ENCODE data around the gene AKIRIN1. TPM values are rescaled to one million over a fixed set of nuclear protein-coding genes. Genes with fewer than 3 reads are reported as not detected.
"Not testable (repeated sequence)": the region's sequence is repeated elsewhere in the genome, so short reads cannot be mapped to it uniquely, and the experiment has no call there.

The AKIRIN1 gene
- total RNA-seq, 1 experiment from 2014 or later, result 42.9 TPM

DNA sequence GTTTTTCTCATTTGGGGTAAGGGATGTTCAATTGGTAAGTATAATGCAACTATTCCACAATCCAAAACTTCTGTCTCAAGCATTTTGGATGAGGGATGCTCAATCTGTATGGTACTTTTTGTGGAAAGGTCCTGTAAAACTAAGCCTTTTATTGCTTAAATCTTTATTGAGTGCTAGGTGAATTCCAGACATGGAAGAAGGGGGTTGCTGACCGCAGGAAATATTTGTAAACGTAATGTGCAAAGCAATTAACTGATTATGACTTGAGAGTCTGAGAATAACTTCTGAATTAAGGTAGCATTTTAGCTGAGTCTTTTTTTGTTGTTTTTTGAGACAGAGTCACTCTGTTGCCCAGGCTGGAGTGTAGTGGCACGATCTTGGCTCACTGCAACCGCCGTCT lies 3.1 kb downstream of the AKIRIN1 start:
- no peak for DNase-seq (ENCODE audit: low read depth)

DNA sequence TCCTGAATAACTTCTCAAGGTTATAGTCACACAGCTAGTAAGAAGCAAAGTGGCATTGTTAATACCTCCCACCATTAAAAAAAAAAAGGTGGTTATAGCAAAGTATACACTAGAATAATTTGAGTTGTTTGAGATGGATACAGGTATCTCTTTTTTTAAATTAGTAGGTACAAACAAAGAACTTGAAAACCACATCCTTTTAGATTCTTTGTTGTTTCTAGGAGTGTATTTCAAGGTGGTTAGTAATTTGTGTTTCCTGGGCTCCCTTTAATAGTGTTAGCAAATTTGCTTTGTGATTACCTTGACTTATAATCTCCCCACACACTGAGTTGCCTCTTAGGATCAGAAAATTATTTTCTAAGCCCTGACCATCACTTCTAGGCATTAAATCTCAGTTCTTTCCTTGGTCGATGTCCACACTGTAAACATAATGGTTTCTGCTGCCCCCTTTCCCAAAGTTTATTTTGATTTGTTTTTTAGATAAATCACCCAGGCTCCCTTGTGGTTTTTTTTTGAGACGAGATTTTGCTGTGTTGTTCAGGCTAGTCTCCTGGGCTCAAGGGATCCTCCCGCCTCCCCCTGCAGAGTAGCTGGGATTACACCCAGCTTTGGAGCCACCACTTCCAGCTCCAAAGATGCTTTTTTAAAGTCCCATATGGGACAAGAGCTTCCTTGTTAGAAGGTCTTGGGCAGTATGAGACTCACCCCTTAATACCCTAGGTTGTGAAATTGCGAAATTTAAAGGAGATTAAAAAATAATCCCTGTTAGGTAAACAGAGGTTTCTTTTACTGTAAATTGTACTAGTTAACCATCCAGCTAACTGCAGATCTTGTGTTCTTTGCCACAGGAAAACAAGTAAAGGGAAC lies 6.2 kb downstream of the AKIRIN1 start:
- DNase-seq (ENCODE audit: low read depth), result no peak

DNA sequence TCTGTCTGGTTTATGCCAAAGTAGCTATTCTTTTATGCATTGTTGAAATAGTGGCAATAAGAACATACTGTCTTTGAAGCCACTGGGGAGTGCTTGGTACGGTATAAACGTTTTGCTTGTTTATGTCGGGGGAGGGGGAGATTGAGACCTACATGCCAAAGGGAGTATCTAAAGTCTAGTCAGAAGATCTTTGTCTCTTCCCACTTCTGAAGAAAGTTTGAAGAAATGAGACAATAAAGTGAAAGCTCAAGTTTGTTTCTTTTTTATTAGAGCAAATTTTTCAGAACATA lies 6.8 kb downstream of the AKIRIN1 start:
- no peak for DNase-seq (ENCODE audit: low read depth)

DNA sequence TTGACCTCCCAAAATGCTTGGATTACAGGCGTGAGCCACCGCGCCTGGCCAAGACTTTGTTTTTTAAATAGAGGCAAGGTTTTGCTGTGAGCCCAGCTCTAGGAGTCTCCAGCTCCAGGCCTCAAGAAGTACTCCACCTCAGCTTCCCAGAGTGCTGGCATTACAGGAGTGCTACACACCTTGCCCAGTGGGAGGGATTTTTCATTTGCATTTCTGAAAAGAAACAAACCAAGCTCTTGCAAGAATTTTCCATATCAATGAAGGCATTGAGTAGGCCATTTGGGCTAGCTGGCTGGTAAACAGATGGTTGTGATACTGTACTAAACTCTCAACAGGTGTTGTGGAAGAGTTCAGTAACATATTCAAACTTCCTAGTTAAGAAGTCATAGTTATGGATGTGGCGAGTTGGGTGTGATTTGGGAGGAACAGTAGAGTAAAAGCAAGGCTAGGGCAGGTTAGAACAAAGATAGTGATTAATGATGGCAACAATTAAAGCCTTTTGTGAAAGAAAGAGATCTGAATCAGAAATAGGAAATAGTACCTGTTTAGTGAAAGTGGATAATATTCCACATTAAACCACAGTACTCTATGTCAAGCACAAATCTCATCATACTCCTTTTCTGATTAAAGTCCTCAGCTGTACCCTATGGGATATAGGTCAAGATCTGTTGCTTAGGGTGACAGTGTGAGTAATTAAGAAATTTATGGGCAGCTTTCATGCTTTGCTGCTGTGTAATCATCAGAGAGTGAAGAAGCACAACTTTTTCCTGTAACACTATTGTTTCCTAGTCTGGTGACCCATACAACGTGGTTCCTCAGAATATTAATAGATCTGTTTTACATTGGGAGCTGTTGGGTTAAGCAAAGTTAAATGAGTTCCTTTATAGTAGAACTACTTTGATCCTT lies 10.7 kb downstream of the AKIRIN1 start:
- no peak for DNase-seq (ENCODE audit: low read depth)

- DNase-seq (ENCODE audit: low read depth), result no peak
Measured at GRCh38 chr1:39003281-39003680, 12.2 kb downstream of the AKIRIN1 start.

DNA sequence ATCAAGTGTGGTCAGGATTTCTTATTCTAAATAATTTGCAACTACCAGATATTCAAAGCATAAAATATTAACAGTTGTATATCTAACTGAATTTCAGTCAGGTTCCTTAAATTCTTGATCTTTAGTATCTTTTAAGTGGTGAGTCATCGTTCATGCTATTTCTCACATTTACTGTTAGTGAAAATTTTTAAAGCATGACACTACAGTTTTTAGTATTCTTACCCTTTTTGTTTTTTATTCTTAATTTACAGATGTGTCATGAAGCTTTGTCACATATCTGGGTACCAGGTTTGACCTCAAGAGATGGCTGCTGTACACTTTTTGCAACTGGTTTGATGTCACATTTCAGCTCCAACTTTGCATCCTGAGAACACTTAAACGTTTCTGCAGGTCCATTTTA lies 12.7 kb downstream of the AKIRIN1 start:
- DNase-seq (ENCODE audit: low read depth), result no peak

DNA sequence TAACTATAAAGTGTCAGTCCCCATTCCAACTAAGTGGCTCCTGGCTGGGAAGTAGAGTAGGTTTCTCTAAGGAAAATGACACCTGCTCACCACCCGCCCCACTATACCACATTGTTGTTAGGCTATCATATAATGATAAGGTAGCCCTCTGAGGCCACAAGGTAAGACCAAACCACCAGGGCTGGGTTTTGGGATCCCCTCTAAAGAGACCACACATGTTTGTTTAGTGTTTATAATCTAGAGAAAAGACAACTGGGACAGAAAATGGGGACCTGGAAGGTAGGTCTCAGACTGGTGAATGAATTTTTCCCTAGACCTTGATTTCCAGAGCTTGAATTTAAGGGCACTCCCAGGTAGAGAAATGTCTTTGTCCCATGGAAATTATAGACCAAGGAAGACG lies 15.2 kb downstream of the AKIRIN1 start:
- no peak for DNase-seq (ENCODE audit: low read depth)

DNA sequence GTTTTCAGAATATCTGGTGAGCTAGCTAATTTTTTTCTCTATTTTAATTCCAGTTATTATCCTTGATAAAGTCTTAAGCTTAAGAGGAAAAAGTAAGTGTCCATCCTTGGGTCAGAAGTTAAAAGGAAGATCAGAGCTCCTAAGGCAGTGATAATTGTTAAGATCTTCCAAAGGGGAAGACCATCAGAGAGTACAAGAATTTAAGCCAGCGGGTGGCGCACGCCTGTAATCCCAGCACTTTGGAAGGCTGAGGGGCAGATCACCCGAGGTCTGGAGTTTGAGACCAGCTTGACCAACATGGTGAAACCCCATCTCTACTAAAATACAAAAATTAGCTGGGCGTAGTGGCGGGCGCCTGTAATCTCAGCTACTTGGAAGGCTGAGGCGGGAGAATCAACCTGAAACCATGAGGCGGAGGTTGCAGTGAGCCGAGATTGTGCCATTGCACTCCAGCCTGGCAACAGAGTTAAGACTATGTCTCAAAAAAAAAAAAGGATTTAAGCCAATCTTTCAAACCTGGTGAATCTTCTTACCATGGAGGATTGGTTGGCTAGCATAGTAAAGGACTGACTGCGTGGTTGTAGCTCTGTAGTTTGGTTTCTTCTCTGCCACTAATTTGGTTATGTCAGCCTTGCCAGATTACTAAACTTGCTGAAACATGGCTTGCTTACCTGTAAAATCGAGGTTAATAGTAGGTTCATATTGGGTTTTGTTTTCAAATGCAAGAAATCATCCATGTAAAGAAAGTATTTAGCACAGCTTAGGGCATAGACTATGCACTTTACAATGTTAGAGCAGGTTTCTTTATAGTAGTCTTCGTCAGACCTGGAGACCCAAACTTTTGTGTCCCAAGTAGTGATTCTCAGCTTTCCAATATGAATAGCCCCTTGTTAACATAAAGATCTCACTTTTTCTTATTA lies 15.9 kb downstream of the AKIRIN1 start:
- no peak for DNase-seq (ENCODE audit: low read depth)

- DNase-seq (ENCODE audit: low read depth), result not testable (repeated sequence)
Measured at GRCh38 chr1:39014956-39015355, 23.9 kb downstream of the AKIRIN1 start.

DNA sequence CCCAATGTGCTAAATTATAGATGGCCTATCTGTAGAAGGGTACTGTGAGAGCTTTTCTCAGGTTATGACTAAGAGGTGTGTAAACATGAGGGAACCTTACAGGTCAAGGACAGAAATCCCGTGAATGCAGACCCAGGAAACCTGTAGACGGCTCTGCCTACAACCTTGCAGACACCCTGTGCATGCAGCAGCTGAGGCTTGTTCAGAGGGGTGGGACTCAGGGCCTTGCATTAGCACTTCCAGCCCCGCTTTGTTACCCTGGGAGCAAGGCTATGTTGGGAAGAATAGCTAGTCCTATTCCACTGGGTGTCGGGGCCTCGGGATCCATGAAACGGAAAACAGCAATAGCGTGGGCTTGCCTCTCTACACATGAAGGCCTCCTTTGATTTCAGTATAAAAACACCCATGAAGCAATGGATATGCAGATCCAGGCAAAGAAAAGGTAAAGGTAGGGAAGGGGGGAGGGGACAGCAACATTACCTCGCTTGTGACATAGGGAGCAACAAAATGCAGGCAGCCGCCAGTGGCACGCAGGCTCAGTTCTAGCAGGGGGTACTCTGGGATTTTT lies 25.6 kb downstream of the AKIRIN1 start:
- DNase-seq (ENCODE audit: low read depth), result no peak

DNA sequence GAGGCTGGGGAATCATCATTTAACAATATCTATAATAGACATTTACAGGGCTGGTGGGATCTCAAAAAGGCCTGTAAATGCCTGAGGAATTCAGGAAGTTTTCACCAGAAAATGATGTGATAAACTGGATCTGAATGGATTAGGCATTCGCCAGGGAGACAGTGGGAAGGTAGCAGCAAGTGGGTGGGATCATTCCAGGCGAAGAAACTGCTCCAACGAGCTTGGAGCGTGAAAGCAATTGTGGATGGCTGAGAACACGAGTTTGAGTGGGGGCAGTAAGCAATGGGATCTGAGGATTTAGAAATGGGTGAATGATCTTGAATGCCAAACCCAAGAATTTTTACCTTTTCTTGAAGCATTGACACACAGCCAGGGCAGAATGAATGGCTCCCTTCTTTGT lies 26.2 kb downstream of the AKIRIN1 start:
- no peak for DNase-seq (ENCODE audit: low read depth)

GRCh38 chr1:39020494-39020893 lies 29.4 kb downstream of the AKIRIN1 start:
- not testable (repeated sequence) for DNase-seq (ENCODE audit: low read depth)

DNA sequence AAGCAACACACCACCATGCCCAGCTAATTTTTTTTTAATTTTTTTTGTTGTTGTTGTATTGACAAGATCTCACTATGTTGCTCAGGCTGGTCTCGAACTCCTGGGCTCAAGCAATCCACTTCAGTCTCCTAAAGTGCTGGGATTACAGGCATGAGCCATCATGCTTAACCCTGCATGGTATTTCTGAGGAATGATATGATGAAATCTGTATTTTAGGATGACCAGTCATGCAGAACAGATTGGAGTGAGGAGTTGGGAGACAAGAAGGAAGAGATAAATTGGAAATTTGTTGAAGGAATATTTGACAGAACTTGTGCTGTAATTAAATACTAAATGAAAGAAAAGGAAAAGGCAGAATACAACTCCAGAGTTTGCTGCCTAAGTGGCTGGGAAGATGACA lies 30.4 kb downstream of the AKIRIN1 start:
- DNase-seq (ENCODE audit: low read depth), result no peak

- DNase-seq (ENCODE audit: low read depth), result no peak
Measured at GRCh38 chr1:39023140-39023539, 32.1 kb downstream of the AKIRIN1 start.

GRCh38 chr1:39026051-39026865 lies 35.2 kb downstream of the AKIRIN1 start, which contains the start of gene NDUFS5:
NDUFS5 (plus strand) TSS chr1:39026350; CDS start chr1:39028725, 2,375 bp downstream.
- peak; percentile 92 for DNase-seq (ENCODE audit: low read depth)

- DNase-seq (ENCODE audit: low read depth), result no peak
Measured at GRCh38 chr1:39026866-39027507, 35.9 kb downstream of the AKIRIN1 start.

DNA sequence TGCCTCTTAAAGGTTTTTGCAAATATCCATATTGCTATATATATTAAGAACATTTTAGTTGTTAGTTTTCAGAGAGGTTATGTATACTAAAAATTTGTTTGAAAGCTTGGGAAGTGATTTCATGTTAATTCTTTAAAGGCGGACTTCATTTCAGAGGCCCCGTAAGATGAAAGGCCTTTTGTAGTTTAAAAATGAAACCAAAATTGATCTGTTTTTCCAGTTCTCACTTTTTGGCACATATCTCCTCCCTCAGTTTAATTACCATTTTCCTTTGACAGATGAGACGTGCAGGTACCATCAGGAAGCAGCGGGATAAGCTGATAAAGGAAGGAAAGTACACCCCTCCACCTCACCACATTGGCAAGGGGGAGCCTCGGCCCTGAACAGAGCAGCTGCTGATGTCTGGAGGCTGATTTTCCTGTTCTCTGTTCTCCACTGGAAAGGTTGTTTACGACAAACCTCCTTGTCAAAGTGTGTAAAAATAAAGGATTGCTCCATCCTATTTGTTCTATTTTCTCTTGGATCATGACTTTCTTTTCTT lies 43.1 kb downstream of the AKIRIN1 start:
- no peak for DNase-seq (ENCODE audit: low read depth)

DNA sequence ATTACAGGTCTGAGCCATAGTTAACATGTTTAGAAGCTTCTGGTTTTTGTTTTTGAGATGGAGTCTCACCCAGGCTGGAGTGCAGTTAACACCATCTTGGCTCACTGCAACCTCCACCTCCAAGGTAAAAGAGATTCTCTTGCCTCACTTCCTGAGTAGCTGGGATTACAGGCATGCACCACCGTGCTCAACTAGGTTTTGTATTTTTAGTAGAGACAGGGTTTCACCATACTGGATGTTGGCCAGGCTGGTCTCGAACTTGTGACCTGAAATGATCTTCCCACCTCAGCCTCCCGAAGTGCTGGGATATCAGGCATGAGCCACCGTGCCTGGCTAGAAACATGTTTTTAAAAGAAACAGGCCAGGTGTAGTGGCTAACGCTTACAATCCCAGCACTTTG lies 45.6 kb downstream of the AKIRIN1 start:
- no peak for DNase-seq (ENCODE audit: low read depth)

DNA sequence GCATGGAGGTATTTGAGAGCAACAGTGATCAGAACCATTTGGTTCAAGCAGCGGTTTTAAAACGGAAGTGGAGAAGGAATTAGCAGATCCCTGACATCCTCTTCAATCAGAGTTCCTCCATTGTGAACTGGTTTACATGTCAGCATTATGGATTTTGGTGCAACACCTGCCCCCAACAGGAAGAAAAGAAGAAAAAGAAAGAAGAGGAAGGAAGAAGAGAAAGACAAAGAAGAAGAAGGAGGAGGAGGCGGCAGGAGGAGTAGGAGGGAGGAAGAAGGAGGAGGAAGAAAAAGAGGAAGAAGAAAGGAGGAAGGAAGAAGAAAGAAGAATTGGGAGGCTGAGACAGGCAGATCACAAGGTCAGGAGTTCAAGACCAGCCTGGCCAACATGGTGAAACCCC lies 52.4 kb downstream of the AKIRIN1 start:
- DNase-seq (ENCODE audit: low read depth), result no peak

- no peak for DNase-seq (ENCODE audit: low read depth)
Measured at GRCh38 chr1:39044762-39045161, 53.7 kb downstream of the AKIRIN1 start.
